Measurements from ENCODE around the gene STXBP1.

STXBP1 gene

GRCh38 chr9:127693697-127694096, 81.6 kb downstream of the STXBP1 start:
- no peak for DNase-seq (ENCODE audit: low read depth)

DNA sequence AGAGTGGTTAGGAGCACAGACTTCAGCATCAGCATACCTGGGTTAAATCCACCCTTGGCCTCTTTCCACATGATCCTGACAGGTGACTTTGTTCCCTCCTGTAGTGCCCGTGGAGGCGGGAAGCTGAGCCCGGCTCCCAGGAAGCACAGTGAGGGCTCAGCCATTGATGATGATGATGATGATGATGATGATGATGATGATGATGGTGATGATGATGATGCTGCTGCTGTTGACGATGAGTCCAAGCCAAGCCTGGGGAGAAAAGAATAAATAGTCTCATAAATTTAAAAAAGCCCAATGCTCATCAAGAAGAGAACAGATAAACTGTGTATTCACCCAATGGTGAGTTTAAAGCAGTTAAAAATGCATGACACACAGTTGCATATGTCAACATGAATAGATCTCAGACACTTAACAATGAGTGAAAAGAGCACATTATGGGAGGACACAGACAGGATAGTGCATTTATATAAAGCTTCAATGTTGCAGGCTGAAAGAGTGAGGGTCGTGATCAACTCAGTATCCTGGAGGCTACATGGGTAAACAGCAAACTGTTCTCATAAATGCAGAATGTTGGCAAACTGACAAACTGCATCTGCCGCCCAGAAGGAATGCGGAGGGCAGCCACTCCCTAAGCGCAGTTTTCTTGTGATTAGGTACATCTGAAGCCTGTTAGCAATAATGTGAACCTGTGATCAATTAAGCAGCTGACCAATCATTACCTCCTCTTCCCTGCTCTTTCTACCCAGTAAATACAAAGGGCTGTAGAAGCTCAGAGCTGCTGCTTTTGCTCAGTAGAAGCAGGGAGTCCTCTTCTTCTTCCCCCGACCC, 83.0 kb downstream of the STXBP1 start:
- DNase-seq (ENCODE audit: low read depth): peak; percentile 20

DNA sequence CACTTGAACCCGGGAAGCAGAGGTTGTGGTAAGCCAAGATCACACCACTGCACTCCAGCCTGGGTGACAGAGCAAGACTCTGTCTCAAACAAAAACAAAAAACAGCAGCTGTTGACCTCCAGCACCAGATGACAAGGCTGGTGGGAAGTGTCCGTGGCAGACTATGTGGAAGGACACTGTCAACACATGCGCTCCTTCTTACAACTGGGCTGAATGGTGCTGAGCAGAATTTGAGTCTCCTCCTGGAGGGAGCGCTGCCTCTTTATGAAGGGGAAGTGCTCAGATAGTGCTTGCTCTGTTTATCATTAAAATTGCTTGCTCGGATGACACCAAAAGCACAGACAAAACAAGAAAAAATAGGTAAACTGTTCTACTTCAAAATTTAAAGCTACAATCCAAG, 85.5 kb downstream of the STXBP1 start:
- DNase-seq (ENCODE audit: low read depth): no peak

DNA sequence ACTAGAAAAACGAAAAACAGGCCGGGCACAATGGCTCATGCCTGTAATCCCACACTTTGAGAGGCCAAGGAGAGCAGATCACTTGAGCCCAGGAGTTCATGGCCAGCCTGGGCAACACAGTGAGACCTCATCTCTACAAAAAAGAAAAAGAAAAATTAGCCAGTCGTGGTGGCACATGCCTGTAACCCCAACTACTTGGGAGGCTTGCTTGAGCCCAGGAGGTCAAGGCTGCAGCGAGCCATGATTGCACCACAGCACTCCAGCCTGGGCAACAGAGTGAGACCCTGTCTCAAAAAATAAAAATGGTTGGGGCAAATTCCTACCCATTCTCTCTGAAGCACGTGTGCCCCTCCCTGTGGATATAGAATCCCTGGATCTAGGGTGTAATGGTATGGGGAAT, 86.3 kb downstream of the STXBP1 start:
- no peak for DNase-seq (ENCODE audit: low read depth)

DNA sequence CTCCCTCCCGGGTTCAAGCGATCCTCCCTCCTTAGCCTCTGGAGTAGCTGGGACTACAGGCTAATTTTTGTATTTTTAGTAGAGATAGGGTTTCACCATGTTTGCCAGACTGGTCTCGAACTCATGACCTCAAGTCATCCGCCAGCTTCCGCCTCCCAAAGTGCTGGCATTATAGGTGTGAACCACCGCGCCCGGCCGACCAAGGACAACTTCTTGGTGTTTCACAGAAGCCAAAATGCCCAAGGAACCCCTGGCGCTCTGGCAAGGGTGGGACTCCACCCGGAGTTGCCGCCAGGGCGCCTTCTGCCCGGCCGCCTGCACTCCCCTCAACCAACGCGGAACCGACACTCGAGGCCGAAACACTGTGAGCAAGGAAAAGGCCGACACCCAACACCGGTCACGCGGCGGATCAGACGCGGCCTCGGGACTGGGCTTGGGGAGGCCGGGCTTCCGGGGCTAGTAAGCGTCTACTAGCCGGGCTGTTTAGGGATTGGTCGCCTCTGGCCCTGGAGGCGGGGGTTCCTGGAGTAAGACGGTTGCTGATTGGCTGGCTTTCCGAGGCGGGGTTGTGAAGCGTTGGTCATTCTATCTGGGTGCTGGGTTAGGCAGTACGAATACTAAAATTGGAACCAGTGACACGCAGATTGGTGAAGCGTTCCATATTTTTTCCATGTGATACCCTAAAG, 87.1 kb downstream of the STXBP1 start:
- peak; percentile 64 for DNase-seq (ENCODE audit: low read depth)

DNA sequence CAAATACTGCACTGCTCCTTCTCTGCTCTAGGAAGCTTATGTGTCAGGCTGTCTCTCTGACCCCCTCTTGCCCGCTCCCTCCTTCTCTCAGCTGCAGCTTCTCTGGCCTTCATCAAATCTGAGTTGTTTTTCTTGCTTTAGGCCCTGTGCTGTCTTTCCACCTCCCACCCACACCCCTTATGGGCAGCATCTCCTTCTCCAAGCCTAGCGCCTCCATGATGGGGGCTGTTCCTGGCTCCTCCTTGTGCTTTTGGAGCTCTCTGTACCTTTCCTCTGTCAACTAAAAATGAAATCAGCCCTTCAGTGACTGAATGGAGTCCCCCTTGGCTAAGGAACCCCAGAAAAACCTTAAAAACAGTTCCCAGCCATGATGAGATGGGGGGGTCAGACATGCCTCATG, 88.1 kb downstream of the STXBP1 start:
- no peak for DNase-seq (ENCODE audit: low read depth)

DNA sequence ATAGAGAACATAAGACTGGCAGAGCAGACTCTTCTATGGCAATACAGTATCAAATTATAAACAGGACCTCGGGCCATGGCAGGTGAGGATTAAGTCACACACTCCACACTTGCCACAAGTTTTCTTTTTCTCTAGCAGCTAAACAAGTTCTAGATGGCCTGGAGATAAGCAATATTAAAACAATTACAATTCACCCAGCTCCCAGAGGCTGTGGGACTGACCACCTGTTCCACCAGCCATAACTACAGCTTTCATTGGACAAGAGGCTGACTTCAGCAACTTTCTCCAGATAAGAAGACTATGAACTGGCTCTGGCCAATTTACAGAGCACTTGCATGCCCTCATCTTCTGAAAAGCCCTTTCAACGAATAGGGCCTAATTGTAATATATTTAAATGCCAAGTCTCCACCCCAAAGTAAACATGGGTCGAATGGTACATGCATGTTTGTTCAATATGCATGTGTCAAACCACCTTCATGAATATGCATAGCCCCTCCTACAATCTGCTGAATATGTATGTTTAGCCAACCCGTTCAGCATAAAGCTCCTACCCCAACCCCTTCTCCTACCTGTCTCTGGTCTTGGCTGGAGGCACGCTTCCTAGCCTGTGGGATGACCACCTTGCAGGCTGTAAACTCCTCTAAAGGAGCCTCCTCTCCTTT, 88.6 kb downstream of the STXBP1 start:
- DNase-seq (ENCODE audit: low read depth): no peak

- DNase-seq (ENCODE audit: low read depth): no peak
Observed at GRCh38 chr9:127703289-127703946, 91.3 kb downstream of the STXBP1 start.

DNA sequence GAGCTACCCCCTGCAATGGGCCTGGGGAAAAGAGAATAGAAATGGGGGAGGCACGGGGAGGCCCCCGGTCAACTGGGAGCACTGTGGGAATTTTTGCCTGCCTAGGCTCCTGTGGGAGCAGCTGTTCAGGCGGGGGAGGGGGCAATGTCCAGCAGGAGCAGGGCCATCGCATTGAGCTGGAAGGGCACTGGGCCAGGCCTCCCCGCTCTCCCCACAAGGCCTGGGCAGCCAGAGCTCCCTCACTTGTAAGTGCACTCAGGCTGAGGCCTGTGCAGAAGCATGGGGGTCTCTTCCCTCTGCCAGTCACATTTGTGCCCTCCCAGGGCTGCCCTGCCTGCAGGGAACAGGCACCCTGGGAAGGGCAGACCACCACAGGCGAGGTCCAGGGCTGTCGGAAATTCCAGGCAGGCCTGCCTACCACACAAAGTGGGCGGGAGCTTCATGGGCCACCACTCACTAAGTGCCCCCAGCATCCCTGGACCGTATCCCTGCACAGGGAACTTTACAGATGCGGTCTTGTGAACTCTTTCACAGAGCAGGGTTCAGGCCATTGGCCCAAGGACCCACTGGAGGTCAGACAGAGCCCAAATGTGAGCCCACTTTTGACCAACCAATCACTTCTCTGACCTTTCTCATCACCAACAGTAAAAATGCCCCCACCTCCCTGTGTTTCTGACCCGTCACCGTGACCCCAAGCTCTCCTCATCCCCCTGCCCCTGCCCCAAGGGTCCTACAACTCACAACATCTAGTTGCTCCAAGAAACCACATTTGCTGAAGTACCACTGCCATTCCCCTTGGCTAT, 93.7 kb downstream of the STXBP1 start:
- no peak for DNase-seq (ENCODE audit: low read depth)

DNA sequence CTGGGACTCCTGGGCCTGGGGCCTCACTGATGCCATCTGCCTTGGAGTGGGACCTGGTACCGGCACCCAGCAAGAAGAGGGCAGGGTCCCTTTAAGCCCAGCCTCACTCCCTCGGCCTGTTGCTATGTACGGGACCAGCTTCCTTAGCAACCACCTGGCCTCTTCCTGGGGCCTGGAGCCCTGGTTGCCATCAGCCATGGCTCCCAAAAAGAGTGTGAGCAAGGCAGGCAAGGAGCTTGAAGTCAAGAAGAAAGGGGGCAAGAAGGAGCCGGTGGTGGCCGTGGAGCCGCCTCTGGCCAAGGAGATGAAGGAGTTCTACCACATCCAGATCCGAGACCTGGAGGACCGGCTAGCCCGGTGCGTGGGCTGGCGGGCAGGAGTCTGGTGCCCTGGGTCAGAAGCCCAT, 94.8 kb downstream of the STXBP1 start, which contains the start of gene CFAP157:
Gene CFAP157, plus strand, starts transcription at position 153 of the 406 bp plus-strand sequence. Its CDS starts 44 bp downstream, at position 197.
- no peak for DNase-seq (ENCODE audit: low read depth)

- no peak for DNase-seq (ENCODE audit: low read depth)
Observed at GRCh38 chr9:127707766-127708165, 95.7 kb downstream of the STXBP1 start.

- DNase-seq (ENCODE audit: low read depth): no peak
Observed at GRCh38 chr9:127708952-127709587, 97.0 kb downstream of the STXBP1 start.

- no peak for DNase-seq (ENCODE audit: low read depth)
Observed at GRCh38 chr9:127710204-127710783, 98.2 kb downstream of the STXBP1 start.

DNA sequence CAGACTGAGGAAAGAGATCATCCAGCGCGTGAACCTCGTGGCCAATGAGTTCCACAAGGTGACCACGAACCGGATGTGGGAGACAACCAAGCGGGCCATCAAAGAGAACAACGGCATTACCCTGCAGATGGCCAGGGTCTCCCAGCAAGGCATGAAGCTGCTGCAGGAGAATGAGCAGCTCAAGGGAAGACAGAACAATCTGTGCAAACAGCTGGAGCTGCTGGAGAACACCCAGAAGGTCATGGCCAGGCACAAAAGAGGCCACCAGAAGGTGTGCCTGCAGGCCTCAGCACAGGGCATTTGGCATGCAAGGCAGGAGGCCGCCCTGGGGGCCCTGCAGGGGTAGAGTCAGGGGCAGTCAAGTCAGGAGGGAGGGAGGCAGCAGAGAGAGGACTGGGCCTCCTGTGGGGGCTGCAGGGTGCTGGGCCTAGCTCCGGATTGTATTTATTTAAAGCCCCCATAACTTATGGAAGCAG, 99.2 kb downstream of the STXBP1 start:
- no peak for DNase-seq (ENCODE audit: low read depth)

- no peak for DNase-seq (ENCODE audit: low read depth)
Observed at GRCh38 chr9:127711831-127712274, 99.8 kb downstream of the STXBP1 start.

GRCh38 chr9:127712371-127712770, 100.3 kb downstream of the STXBP1 start:
- DNase-seq (ENCODE audit: low read depth): no peak

- no peak for DNase-seq (ENCODE audit: low read depth)
Observed at GRCh38 chr9:127712867-127713266, 100.8 kb downstream of the STXBP1 start.

DNA sequence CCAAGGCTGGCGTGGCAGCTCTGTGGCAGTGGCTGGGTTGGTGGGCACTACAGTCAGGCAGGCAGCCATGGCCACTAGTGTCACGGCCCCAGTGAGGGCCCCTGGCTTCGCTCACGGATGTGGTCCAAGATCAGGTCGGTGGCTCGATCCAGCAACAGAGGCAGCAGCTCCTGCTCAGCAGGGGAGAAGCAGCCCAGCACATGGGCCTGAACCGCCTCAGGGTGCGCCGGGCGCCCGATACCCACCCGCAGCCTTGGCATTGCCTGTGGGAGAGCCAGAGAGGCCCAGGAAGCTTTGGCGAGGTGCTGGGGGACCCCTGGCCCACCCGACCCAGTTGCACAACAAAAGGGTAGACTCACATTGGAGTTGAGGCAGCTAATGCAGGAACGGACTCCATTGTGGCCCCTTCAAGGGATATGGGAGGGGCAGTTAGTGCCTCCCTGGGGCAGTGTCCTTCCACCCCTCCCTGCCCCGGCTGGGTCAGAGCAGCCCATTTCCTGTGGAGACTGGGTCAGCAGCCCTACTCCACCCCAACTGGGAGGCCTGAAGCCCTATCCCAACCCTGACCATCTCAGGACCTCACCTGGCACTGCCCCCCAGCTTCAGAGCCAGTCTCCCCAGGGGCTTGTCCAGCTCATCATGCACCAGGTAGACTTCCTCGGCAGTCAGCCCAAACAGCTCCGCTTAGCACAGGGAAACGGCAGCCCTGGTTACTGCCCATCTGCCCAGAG, 102.1 kb downstream of the STXBP1 start:
- no peak for DNase-seq (ENCODE audit: low read depth)

GRCh38 chr9:127714951-127715469, 102.9 kb downstream of the STXBP1 start:
- DNase-seq (ENCODE audit: low read depth): no peak

Data from HS-5 (cell line).